ENCODE measurements around the gene TBRG4.

DNA sequence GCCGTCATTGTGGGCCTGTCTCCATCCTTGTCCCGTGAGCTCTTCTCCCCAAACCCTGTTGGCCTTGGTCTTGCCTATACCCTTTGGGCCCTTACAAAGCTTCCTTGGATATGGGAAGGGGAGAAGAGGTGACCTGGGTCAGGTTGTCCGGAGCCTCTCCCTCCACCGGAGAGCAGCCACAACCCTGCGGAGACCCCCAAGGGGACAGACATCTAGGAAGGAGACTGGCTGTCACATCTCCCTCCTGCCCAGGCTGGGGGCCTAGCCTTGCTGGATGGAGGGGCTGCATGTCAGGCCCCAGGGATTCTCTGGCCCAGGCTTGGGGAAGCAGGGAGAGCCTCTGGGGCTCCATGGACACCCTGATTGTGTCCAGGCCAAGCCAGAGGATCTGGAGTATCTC, 34.6 kb downstream of the TBRG4 start:
- TF ChIP-seq, protein P1, sequence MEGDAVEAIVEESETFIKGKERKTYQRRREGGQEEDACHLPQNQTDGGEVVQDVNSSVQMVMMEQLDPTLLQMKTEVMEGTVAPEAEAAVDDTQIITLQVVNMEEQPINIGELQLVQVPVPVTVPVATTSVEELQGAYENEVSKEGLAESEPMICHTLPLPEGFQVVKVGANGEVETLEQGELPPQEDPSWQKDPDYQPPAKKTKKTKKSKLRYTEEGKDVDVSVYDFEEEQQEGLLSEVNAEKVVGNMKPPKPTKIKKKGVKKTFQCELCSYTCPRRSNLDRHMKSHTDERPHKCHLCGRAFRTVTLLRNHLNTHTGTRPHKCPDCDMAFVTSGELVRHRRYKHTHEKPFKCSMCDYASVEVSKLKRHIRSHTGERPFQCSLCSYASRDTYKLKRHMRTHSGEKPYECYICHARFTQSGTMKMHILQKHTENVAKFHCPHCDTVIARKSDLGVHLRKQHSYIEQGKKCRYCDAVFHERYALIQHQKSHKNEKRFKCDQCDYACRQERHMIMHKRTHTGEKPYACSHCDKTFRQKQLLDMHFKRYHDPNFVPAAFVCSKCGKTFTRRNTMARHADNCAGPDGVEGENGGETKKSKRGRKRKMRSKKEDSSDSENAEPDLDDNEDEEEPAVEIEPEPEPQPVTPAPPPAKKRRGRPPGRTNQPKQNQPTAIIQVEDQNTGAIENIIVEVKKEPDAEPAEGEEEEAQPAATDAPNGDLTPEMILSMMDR (IDR thresholded peaks at IDR 0.05; ENCODE audit: low read depth, low read length, poor library complexity, severe bottlenecking): no peak
- no peak for TF ChIP-seq EZH2phosphoT487 (IDR thresholded peaks at IDR 0.05; ENCODE audit: borderline replicate concordance, low read length)
